Keratinocyte (primary cell): ENCODE results near the gene AHNAK. TPM values are rescaled to one million over a fixed set of nuclear protein-coding genes. Genes with fewer than 3 reads are reported as not detected.

Source experiments
- DNase-seq: peaks from one replicate; pipeline ENCODE4 v3.0.0-alpha.2; 2011; ENCODE audit warnings: low read depth, missing footprints, low spot score
- FAIRE-seq: peaks from 2 replicates; lab custom pipeline; 2011; peaks lifted over from hg19 to GRCh38; lab: Jason Lieb, UNC
- H2AFZ ChIP-seq: 2 replicates; pipeline ENCODE4 v1.6.0; 2012; ENCODE audit warnings: low read length, control low read depth, inconsistent platforms; ENCODE audit not compliant: control insufficient read depth
- H3K27ac ChIP-seq: 2 replicates; pipeline ENCODE4 v1.5.1; 2011; ENCODE audit warnings: low read length; ENCODE audit not compliant: control insufficient read depth, insufficient read depth
- H3K27me3 ChIP-seq: 3 replicates; pipeline ENCODE4 v1.6.0; 2011; ENCODE audit warnings: low read length; ENCODE audit not compliant: control insufficient read depth, insufficient read depth; ENCODE audit errors: extremely low read depth
- H3K36me3 ChIP-seq, 2 experiments: 2 replicates in 1 of 2; 3 replicates in 1 of 2; pipeline ENCODE4 v1.5.1; 2011; ENCODE audit warnings: low read length in 2 of 2, mild to moderate bottlenecking in 1 of 2; ENCODE audit not compliant: control insufficient read depth in 2 of 2, insufficient read depth in 2 of 2; ENCODE audit errors: extremely low read depth in 1 of 2
- H3K4me1 ChIP-seq: 3 replicates; pipeline ENCODE4 v1.5.1; 2011; ENCODE audit warnings: low read length; ENCODE audit not compliant: control insufficient read depth, insufficient read depth; ENCODE audit errors: extremely low read depth
- H3K4me2 ChIP-seq: 3 replicates; pipeline ENCODE4 v1.6.0; 2011; ENCODE audit warnings: low read depth, low read length; ENCODE audit not compliant: control insufficient read depth, insufficient read depth; ENCODE audit errors: extremely low read depth
- H3K4me3 ChIP-seq, 3 experiments: fragments of 200-600 bp in 1 of 3; sonication (generic) in 1 of 3; 2 replicates in 2 of 3; 3 replicates in 1 of 3; pipeline ENCODE4 v1.5.1; 2011 to 2016; ENCODE audit warnings: low read length in 3 of 3, mild to moderate bottlenecking in 3 of 3, control low read depth in 2 of 3, inconsistent platforms in 1 of 3, low read depth in 1 of 3, mixed read lengths in 1 of 3, mixed run types in 1 of 3, moderate library complexity in 1 of 3; ENCODE audit not compliant: control insufficient read depth in 2 of 3, insufficient read depth in 2 of 3; ENCODE audit errors: extremely low read depth in 1 of 3
- H3K79me2 ChIP-seq: 2 replicates; pipeline ENCODE4 v1.6.0; 2012; ENCODE audit warnings: low read length; ENCODE audit not compliant: control insufficient read depth, insufficient read depth
- H3K9ac ChIP-seq: 3 replicates; pipeline ENCODE4 v1.6.0; 2011; ENCODE audit warnings: low read length; ENCODE audit not compliant: control insufficient read depth, insufficient read depth; ENCODE audit errors: extremely low read depth
- H3K9me1 ChIP-seq: 3 replicates; pipeline ENCODE4 v1.6.0; 2011; ENCODE audit warnings: low read length; ENCODE audit not compliant: control insufficient read depth, insufficient read depth; ENCODE audit errors: extremely low read depth
- H3K9me3 ChIP-seq: 2 replicates; pipeline ENCODE4 v1.5.1; 2012; ENCODE audit warnings: low read depth, low read length; ENCODE audit not compliant: control insufficient read depth
- H4K20me1 ChIP-seq: 3 replicates; pipeline ENCODE4 v1.6.0; 2011; ENCODE audit warnings: low read length; ENCODE audit not compliant: control insufficient read depth, insufficient read depth; ENCODE audit errors: extremely low read depth
- CTCF ChIP-seq, 3 experiments: IDR thresholded peaks in 1 of 3; conservative IDR thresholded peaks in 1 of 3; optimal IDR thresholded peaks in 1 of 3; 2 replicates in 2 of 3; 3 replicates in 1 of 3; pipeline versions ENCODE3 to v1.5.1; 2011; ENCODE audit warnings: low read length in 3 of 3, mild to moderate bottlenecking in 3 of 3, moderate library complexity in 2 of 3, control low read depth in 1 of 3, inconsistent platforms in 1 of 3; ENCODE audit not compliant: insufficient read depth in 2 of 3; ENCODE audit errors: extremely low read depth in 1 of 3
- EZH2 ChIP-seq: IDR thresholded peaks from one replicate; pipeline ENCODE4 v1.6.1; 2012; ENCODE audit warnings: inconsistent platforms, mild to moderate bottlenecking, low read length, moderate library complexity
- dilution Hi-C: fragments of 300-500 bp; cut with MboI; formaldehyde crosslinking; loops from one replicate; pipeline ENCODE4 v1.7.0; 2020; ENCODE audit warnings: low sequenced_read_pairs; ENCODE audit not compliant: extremely low pct_ligation_motif_present
- polyA plus RNA-seq, 5 experiments: library from polyadenylated mRNA; depleted of rRNA in 3 of 5; stranded (reverse) in 3 of 5; stranded (forward) in 1 of 5; unstranded in 1 of 5; fragments of >200 nt; gene quantifications; 1 replicate in 1 of 5; 2 replicates in 3 of 5; 3 replicates in 1 of 5; pipeline versions ENCODE4 v1.2.1 to v1.2.3, GENCODE V29; 2011 to 2012; ENCODE audit warnings: missing spikeins in 2 of 5, low read depth in 1 of 5, low replicate concordance in 1 of 5

Gene AHNAK
- polyA plus RNA-seq, 1 donor (not counting 4 experiments of a cell fraction or from before 2014, with no cell fraction given) = 220 TPM

- Histone ChIP-seq H3K9me3 (no peaks in the 10 kb centered on the region), H4K20me1 (no peaks in the 10 kb centered on the region), H3K27ac (no peak overlapping the region), H3K27me3 (no peaks in the 10 kb centered on the region), H3K9ac (no peak overlapping the region), H2AFZ (no peak overlapping the region), H3K4me3 (no peak overlapping the region), H3K36me3 (no peaks in the 10 kb centered on the region), H3K79me2 (no peaks in the 10 kb centered on the region), H3K4me1 (peaks cover 8% of the 10 kb centered on the region), H3K4me2 (no peak overlapping the region), H3K9me1 (no peaks in the 10 kb centered on the region)
- DNase-seq (no peak), FAIRE-seq (no peak)
- dilution Hi-C loops = no loop called here
- no peak for TF ChIP-seq CTCF (optimal IDR thresholded peaks at IDR 0.05 in 1 of 3, IDR thresholded peaks at IDR 0.05 in 1 of 3, conservative IDR thresholded peaks at IDR 0.05 in 1 of 3; ENCODE audit: extremely low read depth in 1 of 3, insufficient read depth in 2 of 3, low read length in 3 of 3)
- no peak for TF ChIP-seq EZH2
Measured at GRCh38 chr11:62391642-62392425, 154.8 kb downstream of the AHNAK start.

- DNase-seq = no peak
- dilution Hi-C loops = no loop called here
- no peak overlapping the region for H2AFZ ChIP-seq
- H3K27ac ChIP-seq = no peak overlapping the region
- H3K27me3 ChIP-seq = no peaks in the 10 kb centered on the region
- no peak overlapping the region for H3K4me3 ChIP-seq
- no peaks in the 10 kb centered on the region for H4K20me1 ChIP-seq
- H3K79me2 ChIP-seq = no peaks in the 10 kb centered on the region
- TF ChIP-seq CTCF (optimal IDR thresholded peaks at IDR 0.05 in 1 of 3, IDR thresholded peaks at IDR 0.05 in 1 of 3, conservative IDR thresholded peaks at IDR 0.05 in 1 of 3; ENCODE audit: extremely low read depth in 1 of 3, insufficient read depth in 2 of 3, low read length in 3 of 3) = no peak
- TF ChIP-seq EZH2 = no peak
- no peaks in the 10 kb centered on the region for H3K36me3 ChIP-seq
- H3K4me1 ChIP-seq = peaks cover 8% of the 10 kb centered on the region
- no peak overlapping the region for H3K4me2 ChIP-seq
- no peaks in the 10 kb centered on the region for H3K9me3 ChIP-seq
- H3K9ac ChIP-seq = no peak overlapping the region
- no peaks in the 10 kb centered on the region for H3K9me1 ChIP-seq
- FAIRE-seq = no peak
Measured at GRCh38 chr11:62390722-62391121, 155.9 kb downstream of the AHNAK start.
